ENCODE data around the gene SHOC1. TPM values are rescaled to one million over a fixed set of nuclear protein-coding genes. Genes with fewer than 3 reads are reported as not detected.

Gene SHOC1
- total RNA-seq, 1 experiment from 2014 or later, result not detected

DNA sequence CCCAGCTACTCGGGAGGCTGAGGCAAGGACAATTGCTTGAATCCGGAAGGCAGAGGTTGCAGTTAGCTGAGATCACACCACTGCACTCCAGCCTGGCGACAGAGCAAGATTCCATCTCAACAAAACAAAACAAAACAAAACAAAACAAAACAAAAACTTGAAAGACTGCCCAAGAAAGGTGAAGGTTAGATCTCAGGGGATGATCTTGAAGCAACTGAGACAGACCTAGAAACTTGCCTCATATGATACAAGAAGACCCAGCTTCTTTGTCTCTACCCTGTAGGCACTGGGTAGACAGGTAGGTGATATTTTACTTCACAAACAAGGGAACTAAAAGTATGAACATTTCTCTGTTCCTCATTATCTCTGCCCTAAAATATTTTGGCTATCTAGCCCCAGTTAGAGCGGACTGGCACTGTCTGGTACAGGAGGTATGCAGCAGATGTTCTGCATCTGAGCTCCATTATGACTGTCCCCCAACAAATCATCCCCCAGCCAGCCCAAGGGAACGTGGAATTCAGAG is 26.3 kb upstream of the SHOC1 start:
- no peak for TF ChIP-seq EZH2 (IDR thresholded peaks at IDR 0.05; ENCODE audit: borderline replicate concordance, low read depth, low read length, poor library complexity, severe bottlenecking)
- TF ChIP-seq, protein P1, sequence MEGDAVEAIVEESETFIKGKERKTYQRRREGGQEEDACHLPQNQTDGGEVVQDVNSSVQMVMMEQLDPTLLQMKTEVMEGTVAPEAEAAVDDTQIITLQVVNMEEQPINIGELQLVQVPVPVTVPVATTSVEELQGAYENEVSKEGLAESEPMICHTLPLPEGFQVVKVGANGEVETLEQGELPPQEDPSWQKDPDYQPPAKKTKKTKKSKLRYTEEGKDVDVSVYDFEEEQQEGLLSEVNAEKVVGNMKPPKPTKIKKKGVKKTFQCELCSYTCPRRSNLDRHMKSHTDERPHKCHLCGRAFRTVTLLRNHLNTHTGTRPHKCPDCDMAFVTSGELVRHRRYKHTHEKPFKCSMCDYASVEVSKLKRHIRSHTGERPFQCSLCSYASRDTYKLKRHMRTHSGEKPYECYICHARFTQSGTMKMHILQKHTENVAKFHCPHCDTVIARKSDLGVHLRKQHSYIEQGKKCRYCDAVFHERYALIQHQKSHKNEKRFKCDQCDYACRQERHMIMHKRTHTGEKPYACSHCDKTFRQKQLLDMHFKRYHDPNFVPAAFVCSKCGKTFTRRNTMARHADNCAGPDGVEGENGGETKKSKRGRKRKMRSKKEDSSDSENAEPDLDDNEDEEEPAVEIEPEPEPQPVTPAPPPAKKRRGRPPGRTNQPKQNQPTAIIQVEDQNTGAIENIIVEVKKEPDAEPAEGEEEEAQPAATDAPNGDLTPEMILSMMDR (conservative IDR thresholded peaks at IDR 0.05; ENCODE audit: low read depth, low read length), result no peak
- Histone ChIP-seq H3K27me3 (replicated peaks; ENCODE audit: insufficient read depth, low read depth, low read length, poor library complexity) (no peaks in the 10 kb centered on the region), H3K9me3 (ENCODE audit: low read depth, low read length, poor library complexity, severe bottlenecking) (no peaks in the 10 kb centered on the region), H3K4me3 (ENCODE audit: low read depth, low read length, poor library complexity, severe bottlenecking) (no peak overlapping the region), H3K4me1 (ENCODE audit: insufficient read depth, low read length, poor library complexity, severe bottlenecking) (peaks cover 9% of the 10 kb centered on the region), H3K27ac (ENCODE audit: low read depth, low read length, poor library complexity, severe bottlenecking) (no peak overlapping the region), H3K36me3 (ENCODE audit: insufficient read depth, low read length, poor library complexity, severe bottlenecking) (no peaks in the 10 kb centered on the region)
- no TSS peak for BruUV-seq (replicated peaks)
- intact Hi-C loops (cut with micrococcal nuclease; ENCODE audit: unreplicated experiment), result no loop called here
- CTCF ChIA-PET, result no interaction called here
- DNase-seq (ENCODE audit: low spot score), result no peak
- POLR2A ChIA-PET (ENCODE audit: low non-redundant PET), result no interaction called here

DNA sequence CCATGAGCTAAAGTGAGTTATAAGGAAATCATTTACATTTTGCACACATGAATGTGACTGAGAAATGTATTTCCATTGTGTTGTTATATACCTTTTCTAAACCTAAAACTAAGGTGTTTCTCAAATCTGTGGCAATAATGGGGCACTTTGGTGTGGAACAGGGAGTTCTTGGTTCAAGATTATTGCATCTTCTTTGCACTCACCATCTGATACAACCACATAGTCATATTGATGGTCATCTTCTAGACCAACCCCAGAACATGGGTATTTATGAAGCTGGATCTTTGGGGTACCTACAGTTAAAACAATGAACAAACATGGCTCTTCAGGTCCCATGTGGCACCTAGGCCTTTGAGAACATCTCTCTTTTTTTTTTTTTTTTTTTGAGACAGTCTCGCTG is 24.6 kb upstream of the SHOC1 start:
- no peak overlapping the region for H3K27ac ChIP-seq (ENCODE audit: low read depth, low read length, poor library complexity, severe bottlenecking)
- no peak for DNase-seq (ENCODE audit: low spot score)
- TF ChIP-seq, protein P1 (conservative IDR thresholded peaks at IDR 0.05; ENCODE audit: low read depth, low read length), result no peak
- TF ChIP-seq EZH2 (IDR thresholded peaks at IDR 0.05; ENCODE audit: borderline replicate concordance, low read depth, low read length, poor library complexity, severe bottlenecking), result no peak
- H3K4me3 ChIP-seq (ENCODE audit: low read depth, low read length, poor library complexity, severe bottlenecking), result no peak overlapping the region
- no TSS peak for BruUV-seq (replicated peaks)
- H3K4me1 ChIP-seq (ENCODE audit: insufficient read depth, low read length, poor library complexity, severe bottlenecking), result no peaks in the 10 kb centered on the region
- ChIA-PET CTCF (no interaction called here), POLR2A (ENCODE audit: low non-redundant PET) (no interaction called here)
- H3K27me3 ChIP-seq (replicated peaks; ENCODE audit: insufficient read depth, low read depth, low read length, poor library complexity), result no peaks in the 10 kb centered on the region
- H3K36me3 ChIP-seq (ENCODE audit: insufficient read depth, low read length, poor library complexity, severe bottlenecking), result no peaks in the 10 kb centered on the region
- no peaks in the 10 kb centered on the region for H3K9me3 ChIP-seq (ENCODE audit: low read depth, low read length, poor library complexity, severe bottlenecking)
- intact Hi-C loops (cut with micrococcal nuclease; ENCODE audit: unreplicated experiment), result no loop called here

DNA sequence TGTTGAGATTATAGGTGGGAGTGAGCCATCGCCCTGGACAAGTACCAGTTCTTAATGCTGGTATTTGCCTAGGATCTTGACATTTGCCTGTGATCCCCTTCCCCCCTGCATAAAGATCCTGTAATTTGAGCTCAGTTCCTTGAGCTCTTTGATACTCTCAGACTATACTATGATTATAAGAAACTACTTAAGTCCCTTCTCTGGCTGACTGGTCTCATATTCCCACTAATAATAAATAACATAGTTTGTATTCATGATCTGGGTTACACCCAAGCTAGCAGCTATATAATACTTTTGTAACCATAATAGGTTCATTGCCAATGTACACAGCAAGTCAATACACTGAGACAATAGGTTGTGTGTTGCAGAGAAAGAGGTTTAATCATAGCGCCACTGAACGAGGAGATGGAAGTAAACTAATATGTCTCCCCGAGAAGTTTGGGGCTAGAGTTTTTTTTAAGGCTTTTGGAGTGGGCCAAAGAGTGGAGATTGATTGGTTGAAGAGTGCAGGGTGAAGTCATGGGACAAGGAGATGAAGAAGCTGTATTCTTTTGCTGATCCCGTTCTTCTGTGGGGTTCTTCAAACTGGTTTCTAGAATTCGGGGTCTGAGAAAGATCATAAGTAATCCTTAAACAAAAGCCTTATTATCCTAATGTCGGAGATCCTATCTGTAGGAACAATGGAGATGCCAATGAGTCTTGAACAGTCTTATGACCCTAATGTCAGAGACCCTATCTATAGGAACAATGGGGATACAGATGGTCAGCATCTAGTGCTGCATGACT is 20.7 kb upstream of the SHOC1 start:
- CTCF ChIA-PET, result no interaction called here
- BruUV-seq (replicated peaks), result no TSS peak

More for the DNA sequence above, 20.7 kb upstream of the SHOC1 start:
- no peak overlapping the region for H3K4me3 ChIP-seq (ENCODE audit: low read depth, low read length, poor library complexity, severe bottlenecking)
- no peaks in the 10 kb centered on the region for H3K36me3 ChIP-seq (ENCODE audit: insufficient read depth, low read length, poor library complexity, severe bottlenecking)
- intact Hi-C loops (cut with micrococcal nuclease; ENCODE audit: unreplicated experiment), result no loop called here
- H3K9me3 ChIP-seq (ENCODE audit: low read depth, low read length, poor library complexity, severe bottlenecking), result no peaks in the 10 kb centered on the region
- POLR2A ChIA-PET (ENCODE audit: low non-redundant PET), result interaction anchor here (0.6 kb wide), 1 partner anchor 15 kb away, joined by 4 read pairs; no protein-coding TSS in a partner anchor
- no peak for TF ChIP-seq EZH2 (IDR thresholded peaks at IDR 0.05; ENCODE audit: borderline replicate concordance, low read depth, low read length, poor library complexity, severe bottlenecking)
- no peak overlapping the region for H3K27ac ChIP-seq (ENCODE audit: low read depth, low read length, poor library complexity, severe bottlenecking)
- no peaks in the 10 kb centered on the region for H3K4me1 ChIP-seq (ENCODE audit: insufficient read depth, low read length, poor library complexity, severe bottlenecking)
- DNase-seq (ENCODE audit: low spot score), result no peak
- H3K27me3 ChIP-seq (replicated peaks; ENCODE audit: insufficient read depth, low read depth, low read length, poor library complexity), result no peaks in the 10 kb centered on the region

All from A673 (cell line).